ENCODE data around the gene REC8. TPM values are rescaled to one million over a fixed set of nuclear protein-coding genes. Genes with fewer than 3 reads are reported as not detected.

The REC8 gene
- total and polyA plus RNA-seq, 2 of the 4 experiments (the other 2 are of a cell fraction): 0.36 to 3.5 TPM

DNA sequence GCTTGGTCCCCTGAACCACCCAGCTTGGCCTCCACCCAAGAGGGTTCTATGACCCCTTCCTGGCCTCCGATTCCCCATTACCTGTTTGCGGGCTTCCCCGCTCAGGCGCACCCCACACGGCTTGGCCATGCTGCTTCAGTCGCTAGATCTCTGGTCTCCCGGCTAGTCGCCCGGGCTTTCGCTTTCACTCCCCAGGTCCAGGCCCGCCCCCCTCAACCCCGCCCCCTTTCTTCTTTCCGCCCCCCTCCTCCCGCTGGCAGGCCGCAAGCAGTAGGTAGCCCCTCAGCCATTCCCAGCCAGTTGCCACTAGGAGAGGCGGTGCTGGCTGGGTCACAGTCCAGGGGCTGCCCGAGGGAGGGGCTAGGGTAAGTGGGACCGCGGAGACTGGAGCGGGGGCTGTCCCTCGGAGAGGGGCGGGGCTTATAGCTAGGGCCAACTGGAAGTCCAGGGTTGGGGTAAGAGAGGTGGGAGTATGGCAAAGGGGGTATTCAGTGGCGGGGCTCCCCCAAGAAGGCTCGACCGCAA is 25.4 kb upstream of the REC8 start, which contains the start of gene PSME2:
Gene PSME2 (minus strand): TSS at position 158 of the 525 bp plus-strand sequence. CDS start 29 bp downstream, at position 129.
- CTCF ChIA-PET: interaction anchor here (0.6 to 1.5 kb wide), 5 partner anchors 10 to 63 kb away, joined by 3 read pairs; partner anchors contain the start of gene IRF9
- Histone ChIP-seq H4K8ac (ENCODE audit: low read depth in 2 of 2, low read length in 2 of 2) (peak within 1 kb of the TSS; percentile 2 to 81; a peak in 3 of 4 replicates), H2BK5ac (ENCODE audit: low read depth, low read length, poor library complexity, severe bottlenecking) (peak within 1 kb of the TSS; percentile 71), H4K91ac (ENCODE audit: insufficient read depth, low read depth, low read length) (peak within 1 kb of the TSS; percentile 75), H3K56ac (ENCODE audit: extremely low read depth, insufficient read depth, low read length) (peak within 1 kb of the TSS; percentile 67), H2AK5ac (ENCODE audit: low read depth, low read length) (peak within 1 kb of the TSS; percentile 72), H3K4me3 (ENCODE audit: insufficient read depth, low read depth, low read length) (peak within 1 kb of the TSS; percentile 86), H3K36me3 (ENCODE audit: control insufficient read depth, insufficient read depth, low read length) (peaks cover 25% of the 10 kb centered on the region), H2AK9ac (replicated peaks; ENCODE audit: low read depth, low read length, poor library complexity) (peak within 1 kb of the TSS; percentile 92), H3K9me1 (ENCODE audit: insufficient read depth, low read length) (peaks cover 15% of the 10 kb centered on the region), H3K4me2 (ENCODE audit: low read depth, low read length) (peak within 1 kb of the TSS; percentile 96), H3K23ac (ENCODE audit: low read depth, low read length) (peak within 1 kb of the TSS; percentile 88), H3K4me1 (ENCODE audit: control insufficient read depth, insufficient read depth, low read length) (peaks cover 10% of the 10 kb centered on the region), H3K79me1 (ENCODE audit: low read depth in 1 of 2, low read length in 2 of 2) (peaks cover 35 to 74% of the 10 kb centered on the region in 2 experiments), H2BK20ac (ENCODE audit: low read depth, low read length) (no peak within 1 kb of the TSS; the same call in 1 of the 2 replicates), H2BK120ac (ENCODE audit: low read depth, low read length) (0 out of 2 replicates have a peak within 1 kb of the TSS, but pooled peaks have one; percentile 3), H4K5ac (ENCODE audit: low read depth, low read length) (peak within 1 kb of the TSS; percentile 46), H3K27ac (ENCODE audit: insufficient read depth, low read length) (peak within 1 kb of the TSS; percentile 79), H2BK15ac (ENCODE audit: low read depth, low read length) (peak within 1 kb of the TSS; percentile 10; the same call in 1 of the 3 replicates), H3K9me3 (ENCODE audit: control insufficient read depth, insufficient read depth, low read length) (no peaks in the 10 kb centered on the region), H2AFZ (replicated peaks; ENCODE audit: low read length, poor library complexity) (peak within 1 kb of the TSS; percentile 91), H4K20me1 (ENCODE audit: insufficient read depth, low read length) (peaks cover 10% of the 10 kb centered on the region), H3K9ac (ENCODE audit: low read depth, low read length) (peak within 1 kb of the TSS; percentile 96), H3K14ac (replicated peaks; ENCODE audit: low read depth, low read length) (peak within 1 kb of the TSS; percentile 72), H3K4ac (ENCODE audit: low read depth, low read length) (peak within 1 kb of the TSS; percentile 76), H3K18ac (ENCODE audit: low read depth, low read length) (peak within 1 kb of the TSS; percentile 22; the same call in 1 of the 2 replicates), H3K27me3 (ENCODE audit: control insufficient read depth, insufficient read depth, low read length) (no peaks in the 10 kb centered on the region)
- BruUV-seq (replicated peaks): no TSS peak
- POLR2A ChIA-PET (ENCODE audit: unreplicated experiment): interaction anchor here (1.0 to 1.4 kb wide), 2 partner anchors 10 to 33 kb away, joined by 3 to 6 read pairs; partner anchors contain the start of genes DCAF11, NRL and PSME1
- WGBS, 2 experiments (ENCODE audit: extremely low coverage in 2 of 2, insufficient read length in 1 of 2): 0% methylated on average over 3 of the region's 25 CpGs; no CpG with 5 or more reads in 1 of the 2 experiments
- DNase-seq: peak; percentile 97
- dilution Hi-C loops (cut with HindIII; ENCODE audit: low sequenced_read_pairs, unreplicated experiment) (no loop called here), intact Hi-C loops (cut with micrococcal nuclease) (loop anchor here (2.0 kb wide), 1 partner anchor 150 kb away; no protein-coding TSS in a partner anchor), in situ Hi-C loops (cut with MboI; ENCODE audit: low sequenced_read_pairs) (loop anchor here (25.0 kb wide), 2 partner anchors 834 to 1059 kb away; partner anchors contain the start of genes ACIN1, BCL2L2, C14orf119 and PABPN1)
- peak; percentile 85 for ATAC-seq (ENCODE audit: low read depth)
- TF ChIP-seq MAZ (IDR thresholded peaks at IDR 0.05; ENCODE audit: borderline replicate concordance, low read depth, low read length) (peak; percentile 89; the same call in 1 of the 2 replicates), FOS (IDR thresholded peaks at IDR 0.05; ENCODE audit: low read depth, low read length) (no peak), MXI1 (IDR thresholded peaks at IDR 0.05; ENCODE audit: borderline replicate concordance, low read depth, low read length) (peak; percentile 88), POLR2A (IDR thresholded peaks at IDR 0.05; ENCODE audit: low read depth, low read length) (peak; percentile 66; the same call in 1 of the 2 replicates)
- TF ChIP-seq, protein P1, sequence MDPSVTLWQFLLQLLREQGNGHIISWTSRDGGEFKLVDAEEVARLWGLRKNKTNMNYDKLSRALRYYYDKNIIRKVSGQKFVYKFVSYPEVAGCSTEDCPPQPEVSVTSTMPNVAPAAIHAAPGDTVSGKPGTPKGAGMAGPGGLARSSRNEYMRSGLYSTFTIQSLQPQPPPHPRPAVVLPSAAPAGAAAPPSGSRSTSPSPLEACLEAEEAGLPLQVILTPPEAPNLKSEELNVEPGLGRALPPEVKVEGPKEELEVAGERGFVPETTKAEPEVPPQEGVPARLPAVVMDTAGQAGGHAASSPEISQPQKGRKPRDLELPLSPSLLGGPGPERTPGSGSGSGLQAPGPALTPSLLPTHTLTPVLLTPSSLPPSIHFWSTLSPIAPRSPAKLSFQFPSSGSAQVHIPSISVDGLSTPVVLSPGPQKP (IDR thresholded peaks at IDR 0.05; ENCODE audit: borderline replicate concordance, low read depth, low read length): no peak
